ENCODE results near the gene LAD1.

GRCh38 chr1:201389051-201389450, 10.1 kb downstream of the LAD1 start:
- TF ChIP-seq CEBPB (IDR thresholded peaks at IDR 0.05; ENCODE audit: low read depth, low read length) (no peak), CTCF (conservative IDR thresholded peaks at IDR 0.05; ENCODE audit: low read depth, low read length) (no peak), ELK1 (IDR thresholded peaks at IDR 0.05; ENCODE audit: borderline replicate concordance, low read depth, low read length) (no peak), POLR2A (IDR thresholded peaks at IDR 0.05; ENCODE audit: low read depth, low read length) (no peak), FOS (IDR thresholded peaks at IDR 0.05; ENCODE audit: low read depth, low read length) (no peak), CHD1 (IDR thresholded peaks at IDR 0.05; ENCODE audit: low read depth, low read length) (no peak), USF2 (IDR thresholded peaks at IDR 0.05; ENCODE audit: low read depth, low read length) (no peak), MXI1 (IDR thresholded peaks at IDR 0.05; ENCODE audit: borderline replicate concordance, low read depth, low read length) (no peak), BHLHE40 (IDR thresholded peaks at IDR 0.05; ENCODE audit: low read depth, low read length) (no peak), MAZ (IDR thresholded peaks at IDR 0.05; ENCODE audit: borderline replicate concordance, low read depth, low read length) (no peak)
